Astrocyte (in vitro differentiated cells and primary cell): Measurements from ENCODE around the gene MMS19. TPM values are rescaled to one million over a fixed set of nuclear protein-coding genes. Genes with fewer than 3 reads are reported as not detected.

Experiments used
- DNase-seq: peaks from one replicate; pipeline ENCODE4 v3.0.0-alpha.2; 2010; ENCODE audit warnings: low read depth
- FAIRE-seq: peaks from 2 replicates; lab custom pipeline; 2011; peaks lifted over from hg19 to GRCh38; lab: Jason Lieb, UNC
- H2AFZ ChIP-seq: 2 replicates; pipeline ENCODE4 v1.6.0; 2012; ENCODE audit warnings: low read depth, low read length, inconsistent platforms
- H3K27ac ChIP-seq: 2 replicates; pipeline ENCODE4 v1.5.1; 2011; ENCODE audit warnings: low read depth, low read length, inconsistent platforms
- H3K27me3 ChIP-seq: 2 replicates; pipeline ENCODE4 v1.6.0; 2011; ENCODE audit warnings: low read length, inconsistent platforms; ENCODE audit not compliant: insufficient read depth
- H3K36me3 ChIP-seq: 2 replicates; pipeline ENCODE4 v1.5.1; 2011; ENCODE audit warnings: low read length, inconsistent platforms; ENCODE audit not compliant: insufficient read depth
- H3K4me1 ChIP-seq: 2 replicates; pipeline ENCODE4 v1.5.1; 2011; ENCODE audit warnings: low read length, inconsistent platforms; ENCODE audit not compliant: insufficient read depth
- H3K4me2 ChIP-seq: 2 replicates; pipeline ENCODE4 v1.6.0; 2012; ENCODE audit warnings: low read length, inconsistent platforms
- H3K4me3 ChIP-seq: 2 replicates; pipeline ENCODE4 v1.5.1; 2011; ENCODE audit warnings: low read depth, mild to moderate bottlenecking, low read length, inconsistent platforms; ENCODE audit not compliant: insufficient read depth
- H3K79me2 ChIP-seq: 2 replicates; pipeline ENCODE4 v1.6.0; 2012; ENCODE audit warnings: mild to moderate bottlenecking, low read length, inconsistent platforms; ENCODE audit not compliant: insufficient read depth
- H3K9ac ChIP-seq: 2 replicates; pipeline ENCODE4 v1.6.0; 2012; ENCODE audit warnings: mild to moderate bottlenecking, low read length, inconsistent platforms
- H3K9me3 ChIP-seq: 2 replicates; pipeline ENCODE4 v1.5.1; 2012; ENCODE audit warnings: low read depth, mild to moderate bottlenecking, low read length, inconsistent platforms; ENCODE audit not compliant: insufficient read depth
- H4K20me1 ChIP-seq: 2 replicates; pipeline ENCODE4 v1.6.0; 2012; ENCODE audit warnings: low read length, inconsistent platforms; ENCODE audit not compliant: insufficient read depth
- H3K27ac Mint-ChIP-seq: one replicate; pipeline ENCODE4 v1.8.0; 2021; ENCODE audit warnings: mild to moderate bottlenecking, mixed read lengths; ENCODE audit not compliant: unreplicated experiment
- H3K27me3 Mint-ChIP-seq: one replicate; pipeline ENCODE4 v1.8.0; 2021; ENCODE audit warnings: low read depth, mixed read lengths; ENCODE audit not compliant: unreplicated experiment
- H3K36me3 Mint-ChIP-seq: one replicate; pipeline ENCODE4 v1.8.0; 2021; ENCODE audit warnings: low read depth, mixed read lengths; ENCODE audit not compliant: unreplicated experiment
- H3K4me1 Mint-ChIP-seq: one replicate; pipeline ENCODE4 v1.8.0; 2021; ENCODE audit warnings: low read depth, mixed read lengths; ENCODE audit not compliant: unreplicated experiment
- H3K4me3 Mint-ChIP-seq: one replicate; pipeline ENCODE4 v1.8.0; 2021; ENCODE audit warnings: mild to moderate bottlenecking, moderate library complexity, mixed read lengths; ENCODE audit not compliant: unreplicated experiment
- H3K9me3 Mint-ChIP-seq: one replicate; pipeline ENCODE4 v1.8.0; 2021; ENCODE audit warnings: mild to moderate bottlenecking, mixed read lengths; ENCODE audit not compliant: unreplicated experiment
- EZH2 ChIP-seq: IDR thresholded peaks from 2 replicates; pipeline ENCODE4 v1.6.1; 2012; ENCODE audit warnings: mild to moderate bottlenecking, low read length, inconsistent platforms; ENCODE audit not compliant: insufficient read depth
- total RNA-seq: library from RNA; stranded (reverse); gene quantifications from 2 replicates; pipeline ENCODE4 v1.2.1, GENCODE V29; 2021
- TF ChIP-seq, protein P1 (sequence below): IDR thresholded peaks from 2 replicates; pipeline ENCODE4 v1.5.1; 2011; ENCODE audit warnings: low read depth, mild to moderate bottlenecking, inconsistent platforms, low read length, moderate library complexity; ENCODE audit not compliant: insufficient read depth

MMS19 gene
- total RNA-seq, 1 donor from 2014 or later: 84.4 TPM

DNA sequence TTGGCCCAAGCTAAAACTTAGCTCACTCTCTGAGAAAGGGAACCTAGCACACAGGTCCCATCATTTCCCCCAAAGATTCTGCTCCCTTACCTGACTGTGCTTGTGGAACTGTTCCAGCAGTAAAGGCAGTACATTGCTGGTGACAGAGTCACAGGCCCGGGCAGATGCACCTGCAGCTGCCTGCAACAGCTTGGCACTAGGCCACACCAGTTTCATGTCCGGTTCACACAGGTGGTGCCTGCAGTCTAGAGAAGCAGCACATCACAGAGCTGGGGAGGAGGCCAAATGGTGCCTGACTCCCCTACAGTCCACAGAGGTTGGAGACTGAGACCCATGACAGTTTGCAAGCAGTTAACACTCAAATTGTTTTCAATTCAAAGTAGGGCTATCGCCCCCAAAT, 30.1 kb downstream of the MMS19 start:
- peaks cover 19% of the 10 kb centered on the region for H3K36me3 Mint-ChIP-seq
- FAIRE-seq: no peak

DNA sequence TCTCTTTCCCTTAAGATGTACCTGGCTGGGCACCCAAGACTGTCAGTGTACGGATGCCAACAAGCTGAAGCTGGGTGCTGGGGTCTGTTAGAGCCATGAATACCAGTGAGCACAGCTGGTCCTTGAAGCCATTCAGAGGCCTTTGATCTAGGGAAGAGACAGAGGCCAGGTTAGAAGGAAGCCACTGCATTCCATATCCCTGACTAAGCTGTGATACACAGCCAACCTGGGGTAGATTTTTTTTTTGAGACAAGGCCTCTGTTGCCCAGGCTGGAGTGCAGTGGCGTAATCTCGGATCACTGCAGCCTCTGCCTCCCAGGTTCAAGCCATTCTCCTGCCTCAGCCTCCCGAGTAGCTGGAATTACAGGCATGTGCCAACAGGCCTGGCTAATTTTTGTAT, 31.5 kb downstream of the MMS19 start:
- Histone ChIP-seq H3K4me1 (peaks cover 5% of the 10 kb centered on the region), H2AFZ (no peak overlapping the region), H3K27ac (no peak overlapping the region), H3K9me3 (no peaks in the 10 kb centered on the region), H4K20me1 (peaks cover 18% of the 10 kb centered on the region), H3K9ac (no peak overlapping the region), H3K4me2 (no peak overlapping the region), H3K79me2 (no peaks in the 10 kb centered on the region), H3K27me3 (no peaks in the 10 kb centered on the region), H3K4me3 (no peak overlapping the region), H3K36me3 (peaks cover 73% of the 10 kb centered on the region)
- DNase-seq (peak; percentile 46), FAIRE-seq (no peak)
- H3K27ac Mint-ChIP-seq: peak overlapping the region; percentile 63
- H3K4me3 Mint-ChIP-seq: no peak overlapping the region
- H3K27me3 Mint-ChIP-seq: no peaks in the 10 kb centered on the region
- no peak for TF ChIP-seq EZH2
- TF ChIP-seq, protein P1, sequence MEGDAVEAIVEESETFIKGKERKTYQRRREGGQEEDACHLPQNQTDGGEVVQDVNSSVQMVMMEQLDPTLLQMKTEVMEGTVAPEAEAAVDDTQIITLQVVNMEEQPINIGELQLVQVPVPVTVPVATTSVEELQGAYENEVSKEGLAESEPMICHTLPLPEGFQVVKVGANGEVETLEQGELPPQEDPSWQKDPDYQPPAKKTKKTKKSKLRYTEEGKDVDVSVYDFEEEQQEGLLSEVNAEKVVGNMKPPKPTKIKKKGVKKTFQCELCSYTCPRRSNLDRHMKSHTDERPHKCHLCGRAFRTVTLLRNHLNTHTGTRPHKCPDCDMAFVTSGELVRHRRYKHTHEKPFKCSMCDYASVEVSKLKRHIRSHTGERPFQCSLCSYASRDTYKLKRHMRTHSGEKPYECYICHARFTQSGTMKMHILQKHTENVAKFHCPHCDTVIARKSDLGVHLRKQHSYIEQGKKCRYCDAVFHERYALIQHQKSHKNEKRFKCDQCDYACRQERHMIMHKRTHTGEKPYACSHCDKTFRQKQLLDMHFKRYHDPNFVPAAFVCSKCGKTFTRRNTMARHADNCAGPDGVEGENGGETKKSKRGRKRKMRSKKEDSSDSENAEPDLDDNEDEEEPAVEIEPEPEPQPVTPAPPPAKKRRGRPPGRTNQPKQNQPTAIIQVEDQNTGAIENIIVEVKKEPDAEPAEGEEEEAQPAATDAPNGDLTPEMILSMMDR: no peak
- no peaks in the 10 kb centered on the region for H3K9me3 Mint-ChIP-seq
- peaks cover 6% of the 10 kb centered on the region for H3K4me1 Mint-ChIP-seq
- H3K36me3 Mint-ChIP-seq: peaks cover 18% of the 10 kb centered on the region

More for the DNA sequence above, 30.1 kb downstream of the MMS19 start:
- Histone ChIP-seq H3K9me3 (no peaks in the 10 kb centered on the region), H3K4me1 (peaks cover 5% of the 10 kb centered on the region), H3K4me2 (no peak overlapping the region), H3K79me2 (no peaks in the 10 kb centered on the region), H3K27ac (no peak overlapping the region), H3K9ac (no peak overlapping the region), H3K4me3 (no peak overlapping the region), H2AFZ (no peak overlapping the region), H3K27me3 (no peaks in the 10 kb centered on the region), H4K20me1 (peaks cover 13% of the 10 kb centered on the region), H3K36me3 (peaks cover 64% of the 10 kb centered on the region)
- no peak overlapping the region for H3K27ac Mint-ChIP-seq
- DNase-seq: no peak
- TF ChIP-seq, protein P1: no peak
- TF ChIP-seq EZH2: no peak
- peaks cover 6% of the 10 kb centered on the region for H3K4me1 Mint-ChIP-seq
- H3K4me3 Mint-ChIP-seq: no peak overlapping the region
- no peaks in the 10 kb centered on the region for H3K9me3 Mint-ChIP-seq
- H3K27me3 Mint-ChIP-seq: no peaks in the 10 kb centered on the region

DNA sequence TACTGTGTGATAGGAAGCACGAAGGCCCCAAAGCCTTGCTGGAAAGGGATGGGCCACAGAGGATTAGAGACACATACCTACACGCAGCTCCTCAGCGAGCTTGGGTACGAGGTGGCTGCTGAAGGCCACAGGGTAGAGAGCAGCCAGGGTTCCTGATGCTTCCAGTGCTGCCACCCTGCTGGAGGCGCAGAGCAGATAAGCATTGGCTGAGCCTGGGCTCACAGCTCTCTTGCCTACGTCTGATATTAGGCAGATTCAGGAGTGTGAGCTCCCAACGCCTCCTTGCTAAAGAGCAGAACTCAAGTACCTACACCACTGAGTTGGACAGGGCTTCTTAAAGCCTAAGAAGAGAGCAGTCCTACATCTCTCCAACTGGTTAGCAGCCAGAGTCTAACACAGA, 32.2 kb downstream of the MMS19 start:
- no peak for FAIRE-seq

More for the DNA sequence above, 32.2 kb downstream of the MMS19 start:
- H3K27ac Mint-ChIP-seq: no peak overlapping the region
- H3K27me3 ChIP-seq: no peaks in the 10 kb centered on the region
- TF ChIP-seq, protein P1: no peak
- no peak for TF ChIP-seq EZH2
- no peak overlapping the region for H3K9ac ChIP-seq
- no peaks in the 10 kb centered on the region for H3K27me3 Mint-ChIP-seq
- H2AFZ ChIP-seq: no peak overlapping the region
- H3K4me3 ChIP-seq: no peak overlapping the region
- H3K4me2 ChIP-seq: no peak overlapping the region
- H3K9me3 ChIP-seq: no peaks in the 10 kb centered on the region
- H3K4me3 Mint-ChIP-seq: no peak overlapping the region
- H4K20me1 ChIP-seq: peaks cover 18% of the 10 kb centered on the region
- H3K36me3 ChIP-seq: peaks cover 80% of the 10 kb centered on the region
- H3K27ac ChIP-seq: no peak overlapping the region
- peaks cover 5% of the 10 kb centered on the region for H3K4me1 ChIP-seq
- H3K4me1 Mint-ChIP-seq: peaks cover 6% of the 10 kb centered on the region
- no peaks in the 10 kb centered on the region for H3K9me3 Mint-ChIP-seq
- DNase-seq: no peak
- no peaks in the 10 kb centered on the region for H3K79me2 ChIP-seq
- H3K36me3 Mint-ChIP-seq: peaks cover 16% of the 10 kb centered on the region
